HUES64 (cell line): ENCODE measurements around the gene ZMIZ1.

Experiments
- H3K27ac ChIP-seq: 2 replicates; pipeline ENCODE4 v1.7.0; 2013; ENCODE audit warnings: low read depth, low read length, inconsistent platforms
- H3K27me3 ChIP-seq: 2 replicates; pipeline ENCODE4 v1.6.1; 2013; ENCODE audit warnings: mild to moderate bottlenecking, low read length; ENCODE audit not compliant: insufficient read depth
- H3K36me3 ChIP-seq: 2 replicates; pipeline ENCODE4 v1.6.1; 2013; ENCODE audit warnings: mild to moderate bottlenecking, low read length; ENCODE audit not compliant: insufficient read depth
- H3K4me1 ChIP-seq: 2 replicates; pipeline ENCODE4 v1.6.1; 2013; ENCODE audit warnings: mild to moderate bottlenecking, low read length, moderate library complexity; ENCODE audit not compliant: insufficient read depth
- H3K4me3 ChIP-seq: 2 replicates; pipeline ENCODE4 v1.5.1; 2013; ENCODE audit warnings: mild to moderate bottlenecking, low read length, moderate library complexity
- H3K9ac ChIP-seq: 2 replicates; pipeline ENCODE4 v1.6.1; 2013; ENCODE audit warnings: mild to moderate bottlenecking, low read depth, low read length
- H3K9me3 ChIP-seq: 2 replicates; pipeline ENCODE4 v1.6.1; 2013; ENCODE audit warnings: low read depth, low read length; ENCODE audit not compliant: insufficient read depth
- WGBS: fragments of 150-250, 120-280 bp; methylation state at CpG from one replicate; pipeline ENCODE4 v1.1.7; 2013; ENCODE audit warnings: missing lambda C conversion rate; 5-methylcytosine and 5-hydroxymethylcytosine counted together

Gene ZMIZ1

GRCh38 chr10:79140085-79140793 lies 71.5 kb downstream of the ZMIZ1 start:
- 93% methylated on average over 7 of the region's 7 CpGs for WGBS
- H3K9ac ChIP-seq = no peak overlapping the region
- H3K27me3 ChIP-seq = no peaks in the 10 kb centered on the region
- no peak overlapping the region for H3K27ac ChIP-seq
- H3K9me3 ChIP-seq = no peaks in the 10 kb centered on the region
- H3K4me1 ChIP-seq = peaks cover 46% of the 10 kb centered on the region
- H3K4me3 ChIP-seq = no peak overlapping the region
- peaks cover 22% of the 10 kb centered on the region for H3K36me3 ChIP-seq

DNA sequence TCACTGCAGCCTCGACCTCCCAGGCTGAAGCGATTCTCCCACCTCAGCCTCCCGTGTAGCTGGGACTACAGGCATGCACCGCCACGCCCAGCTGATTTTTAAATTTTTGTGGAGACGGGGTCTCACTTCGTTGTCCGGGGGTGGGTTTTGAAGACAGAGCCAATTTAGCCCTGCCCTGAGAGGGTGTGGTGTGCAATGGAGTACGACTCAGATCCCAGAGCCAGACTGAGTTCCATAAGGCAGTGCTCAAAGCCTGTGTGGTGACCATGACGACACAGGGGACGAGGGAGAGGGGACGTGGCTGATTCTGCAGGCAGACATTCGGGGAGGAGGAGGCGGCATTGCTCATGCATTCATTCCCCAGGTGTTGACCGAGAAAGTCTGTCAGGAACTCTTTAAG lies 72.1 kb downstream of the ZMIZ1 start:
- H3K4me1 ChIP-seq = peaks cover 42% of the 10 kb centered on the region
- no peaks in the 10 kb centered on the region for H3K27me3 ChIP-seq
- no peak overlapping the region for H3K4me3 ChIP-seq
- H3K27ac ChIP-seq = no peak overlapping the region
- WGBS = 90% methylated on average over 15 of the region's 15 CpGs
- H3K9ac ChIP-seq = no peak overlapping the region
- peaks cover 22% of the 10 kb centered on the region for H3K36me3 ChIP-seq
- H3K9me3 ChIP-seq = no peaks in the 10 kb centered on the region

DNA sequence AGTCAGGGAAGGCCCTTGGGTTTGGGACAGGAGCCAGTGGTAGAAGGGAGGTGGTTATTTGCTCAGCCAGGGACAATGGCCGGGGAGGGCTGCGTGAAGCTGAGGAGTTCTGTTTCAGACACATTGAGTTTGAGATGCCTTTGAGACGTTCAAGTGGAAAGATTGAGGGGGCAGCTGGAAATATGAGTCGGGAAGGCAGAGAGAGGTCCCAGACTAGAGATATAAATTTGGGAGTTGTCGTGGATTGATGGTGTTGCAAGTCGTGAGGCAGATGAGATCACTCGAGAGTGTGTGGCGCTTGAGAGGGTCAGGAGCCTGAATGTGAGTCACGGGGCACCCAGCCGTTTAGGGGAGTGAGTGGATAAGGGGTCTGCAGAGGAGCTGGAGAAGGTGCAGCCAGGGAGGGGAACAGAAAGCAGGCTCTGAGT lies 73.3 kb downstream of the ZMIZ1 start:
- H3K9ac ChIP-seq = no peak overlapping the region
- no peak overlapping the region for H3K4me3 ChIP-seq
- H3K9me3 ChIP-seq = no peaks in the 10 kb centered on the region
- H3K4me1 ChIP-seq = peaks cover 34% of the 10 kb centered on the region
- no peak overlapping the region; the same call in 1 of the 2 replicates for H3K27ac ChIP-seq
- 82% methylated on average over 10 of the region's 10 CpGs for WGBS
- no peaks in the 10 kb centered on the region for H3K27me3 ChIP-seq
- H3K36me3 ChIP-seq = peaks cover 22% of the 10 kb centered on the region

GRCh38 chr10:79142522-79143309 lies 74.0 kb downstream of the ZMIZ1 start:
- Histone ChIP-seq H3K27me3 (no peaks in the 10 kb centered on the region), H3K36me3 (peaks cover 22% of the 10 kb centered on the region), H3K4me3 (no peak overlapping the region), H3K9ac (no peak overlapping the region), H3K4me1 (peaks cover 28% of the 10 kb centered on the region), H3K9me3 (no peaks in the 10 kb centered on the region), H3K27ac (no peak overlapping the region)
- WGBS = 88% methylated on average over 13 of the region's 13 CpGs

- Histone ChIP-seq H3K27me3 (no peaks in the 10 kb centered on the region), H3K4me1 (peaks cover 23% of the 10 kb centered on the region), H3K36me3 (peaks cover 22% of the 10 kb centered on the region), H3K27ac (no peak overlapping the region), H3K9me3 (no peaks in the 10 kb centered on the region), H3K4me3 (no peak overlapping the region), H3K9ac (no peak overlapping the region)
- WGBS = 93% methylated on average over 11 of the region's 11 CpGs
Measured at GRCh38 chr10:79143879-79144278, 75.1 kb downstream of the ZMIZ1 start.

- no peak overlapping the region for H3K4me3 ChIP-seq
- no peaks in the 10 kb centered on the region for H3K27me3 ChIP-seq
- H3K4me1 ChIP-seq = peaks cover 21% of the 10 kb centered on the region
- H3K9ac ChIP-seq = no peak overlapping the region
- WGBS = 76% methylated on average over 11 of the region's 12 CpGs
- peaks cover 19% of the 10 kb centered on the region for H3K36me3 ChIP-seq
- no peak overlapping the region for H3K27ac ChIP-seq
- no peaks in the 10 kb centered on the region for H3K9me3 ChIP-seq
Measured at GRCh38 chr10:79144351-79145173, 75.8 kb downstream of the ZMIZ1 start.

GRCh38 chr10:79145174-79145483 lies 76.4 kb downstream of the ZMIZ1 start:
- H3K4me3 ChIP-seq = no peak overlapping the region
- H3K4me1 ChIP-seq = peaks cover 22% of the 10 kb centered on the region
- H3K9ac ChIP-seq = no peak overlapping the region
- 0 out of 2 replicates have a peak overlapping the region, but pooled peaks have one; percentile 45 for H3K27ac ChIP-seq
- H3K9me3 ChIP-seq = no peaks in the 10 kb centered on the region
- 46% methylated on average over 4 of the region's 5 CpGs for WGBS
- no peaks in the 10 kb centered on the region for H3K27me3 ChIP-seq
- peaks cover 14% of the 10 kb centered on the region for H3K36me3 ChIP-seq

DNA sequence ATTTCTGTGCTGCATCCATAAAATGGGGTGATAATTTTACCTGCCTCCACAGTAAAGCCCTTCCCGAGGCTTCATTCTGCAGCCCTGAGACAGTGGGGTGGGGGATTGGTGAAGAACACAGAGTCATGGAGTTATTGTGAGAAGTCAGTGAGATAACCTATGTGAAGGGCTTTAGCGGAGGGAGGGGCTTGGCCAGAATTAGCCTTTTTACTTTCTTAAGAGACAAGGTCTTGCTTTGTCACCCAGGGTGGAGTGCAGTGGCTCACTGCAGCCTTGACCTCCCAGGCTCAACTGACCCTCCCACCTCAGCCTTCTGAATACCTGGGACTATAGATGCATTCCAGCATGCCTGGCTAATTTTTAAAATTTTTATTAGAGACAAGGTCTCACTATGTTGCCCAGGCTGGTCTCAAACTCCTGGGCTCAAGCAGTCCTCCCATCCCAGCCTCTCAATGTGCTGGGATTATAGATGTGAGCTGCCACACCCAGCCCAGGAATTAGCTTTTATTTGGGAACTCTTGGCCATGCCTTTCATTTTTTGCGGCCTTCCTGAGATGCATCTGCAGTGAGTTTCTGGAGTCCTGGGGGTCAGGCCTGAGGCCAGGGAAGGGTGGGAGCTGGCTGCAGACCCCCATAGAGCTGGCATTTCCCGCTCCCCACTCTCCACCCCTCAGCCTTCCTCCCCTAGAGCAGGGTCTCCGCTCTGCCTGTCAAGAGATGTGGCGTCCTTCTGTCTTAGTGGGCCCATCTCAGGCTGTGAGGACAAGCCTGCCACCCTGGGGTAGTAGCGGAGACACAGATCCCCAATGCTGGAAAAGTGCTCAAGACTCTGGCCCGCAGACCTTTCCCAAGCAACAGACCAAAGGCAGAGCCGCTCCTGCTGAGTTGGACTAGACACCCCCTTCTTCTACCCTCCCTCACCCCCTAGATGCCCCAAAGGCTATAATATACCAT lies 77.0 kb downstream of the ZMIZ1 start:
- peaks cover 26% of the 10 kb centered on the region for H3K4me1 ChIP-seq
- no peak overlapping the region for H3K4me3 ChIP-seq
- H3K9me3 ChIP-seq = no peaks in the 10 kb centered on the region
- 0 out of 2 replicates have a peak overlapping the region, but pooled peaks have one; percentile 45 for H3K27ac ChIP-seq
- no peak overlapping the region for H3K9ac ChIP-seq
- no peaks in the 10 kb centered on the region for H3K27me3 ChIP-seq
- WGBS = 93% methylated on average over 9 of the region's 9 CpGs
- peaks cover 9% of the 10 kb centered on the region for H3K36me3 ChIP-seq

DNA sequence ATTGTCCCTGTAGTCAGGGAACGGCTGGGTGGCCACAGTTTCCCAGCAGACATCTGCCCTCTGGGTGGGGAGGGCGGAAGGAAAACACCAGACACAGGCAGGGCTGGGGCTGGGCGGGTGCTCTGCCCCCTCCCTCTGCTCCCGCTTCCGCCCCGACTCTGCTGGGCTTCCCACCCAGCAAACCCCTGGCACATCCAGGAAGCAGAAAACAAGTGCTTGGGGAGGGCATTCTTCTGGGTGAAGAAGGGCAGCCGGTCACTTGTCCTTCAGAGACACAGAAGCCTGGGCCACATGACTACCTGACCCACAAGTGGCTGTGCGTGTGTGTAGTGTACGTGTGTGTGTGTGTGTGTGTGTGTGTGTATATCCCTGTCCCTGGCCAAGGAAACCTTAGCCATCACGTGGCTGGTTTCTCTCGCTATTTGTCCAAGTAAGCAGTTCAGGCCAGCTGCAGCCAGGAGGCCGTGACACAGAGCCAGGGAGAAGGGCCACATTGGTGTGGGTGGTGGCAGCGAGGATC lies 77.9 kb downstream of the ZMIZ1 start:
- Histone ChIP-seq H3K36me3 (peaks cover 4% of the 10 kb centered on the region; the same call in 1 of the 2 replicates), H3K9ac (no peak overlapping the region), H3K9me3 (no peaks in the 10 kb centered on the region), H3K27me3 (no peaks in the 10 kb centered on the region), H3K27ac (no peak overlapping the region), H3K4me1 (peaks cover 29% of the 10 kb centered on the region), H3K4me3 (no peak overlapping the region)
- WGBS = 92% methylated on average over 13 of the region's 13 CpGs

- H3K36me3 ChIP-seq = peaks cover 4% of the 10 kb centered on the region; the same call in 1 of the 2 replicates
- peaks cover 34% of the 10 kb centered on the region for H3K4me1 ChIP-seq
- WGBS = 96% methylated on average over 5 of the region's 5 CpGs
- H3K9me3 ChIP-seq = no peaks in the 10 kb centered on the region
- no peak overlapping the region for H3K9ac ChIP-seq
- no peak overlapping the region for H3K4me3 ChIP-seq
- H3K27me3 ChIP-seq = no peaks in the 10 kb centered on the region
- no peak overlapping the region for H3K27ac ChIP-seq
Measured at GRCh38 chr10:79147306-79147705, 78.5 kb downstream of the ZMIZ1 start.
